HG03064 (cell line): Measurements from ENCODE around the gene WASL.
A peak's percentile ranks its signal among the peaks of the same experiment; 100 is the strongest.
"Not testable (repeated sequence)": the region's sequence is repeated elsewhere in the genome, so short reads cannot be mapped to it uniquely, and the experiment has no call there.

Experiments
- ATAC-seq: cut with Tn5 transposase; IDR thresholded peaks from one replicate; pipeline ENCODE4 v1.9.1; 2021; ENCODE audit warnings: low read depth; ENCODE audit not compliant: unreplicated experiment

WASL gene

DNA sequence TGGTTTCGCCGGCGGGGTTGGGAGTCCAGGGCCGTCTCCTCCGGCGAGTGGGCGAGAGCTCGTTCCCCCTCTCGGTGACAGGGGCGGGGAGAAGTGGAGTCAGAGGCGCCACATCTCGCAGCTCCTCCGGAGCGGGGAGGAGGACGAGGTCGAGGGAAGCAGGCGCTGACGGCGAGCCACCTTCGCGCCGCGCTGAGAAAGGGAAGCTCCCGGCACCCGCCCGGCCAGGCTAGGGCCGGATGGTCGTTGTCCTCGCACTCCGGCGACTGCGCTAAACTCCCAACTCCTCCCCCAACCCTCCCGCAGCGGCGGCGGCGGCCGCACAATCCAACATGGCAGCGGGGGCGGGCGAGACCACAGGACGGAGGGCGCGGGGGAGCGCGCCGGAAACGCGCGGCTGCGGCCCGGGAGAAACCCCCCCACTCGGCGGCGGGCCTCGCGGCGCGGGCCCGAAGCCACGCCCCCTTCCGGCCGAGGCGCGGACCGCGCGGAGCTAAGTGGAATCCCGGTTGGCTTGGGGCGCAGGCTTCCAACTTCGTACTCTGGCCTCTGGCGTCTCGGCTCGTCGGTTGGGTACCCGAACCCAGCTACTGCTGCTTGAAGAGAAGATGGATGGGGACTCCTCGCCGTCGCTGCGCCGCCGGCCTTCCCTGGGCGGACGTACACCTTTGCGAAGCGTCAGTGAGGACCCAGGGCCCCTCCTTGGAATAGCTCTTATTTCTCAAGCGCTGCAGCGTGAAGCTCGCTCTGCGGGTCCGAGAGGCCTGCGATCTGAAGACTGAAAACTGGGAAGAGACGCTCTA, at the start of gene WASL:
WASL (minus strand) TSS at position 270 of the 803 bp plus-strand sequence; CDS start at position 1, 269 bp downstream.
- ATAC-seq: peak; percentile 74

- ATAC-seq: no peak
Measured at GRCh38 chr7:123797673-123798531, 49.1 kb upstream of the WASL start.

- no peak for ATAC-seq
Measured at GRCh38 chr7:123796568-123796967, 47.8 kb upstream of the WASL start.

- no peak for ATAC-seq
Measured at GRCh38 chr7:123795917-123796316, 47.1 kb upstream of the WASL start.

- ATAC-seq: not testable (repeated sequence)
Measured at GRCh38 chr7:123795116-123795515, 46.3 kb upstream of the WASL start.

GRCh38 chr7:123792547-123792946, 43.7 kb upstream of the WASL start:
- peak; percentile 48 for ATAC-seq

GRCh38 chr7:123791001-123791400, 42.2 kb upstream of the WASL start:
- ATAC-seq: no peak

- no peak for ATAC-seq
Measured at GRCh38 chr7:123789817-123790216, 41.0 kb upstream of the WASL start.

GRCh38 chr7:123789206-123789784, 40.5 kb upstream of the WASL start:
- ATAC-seq: no peak

DNA sequence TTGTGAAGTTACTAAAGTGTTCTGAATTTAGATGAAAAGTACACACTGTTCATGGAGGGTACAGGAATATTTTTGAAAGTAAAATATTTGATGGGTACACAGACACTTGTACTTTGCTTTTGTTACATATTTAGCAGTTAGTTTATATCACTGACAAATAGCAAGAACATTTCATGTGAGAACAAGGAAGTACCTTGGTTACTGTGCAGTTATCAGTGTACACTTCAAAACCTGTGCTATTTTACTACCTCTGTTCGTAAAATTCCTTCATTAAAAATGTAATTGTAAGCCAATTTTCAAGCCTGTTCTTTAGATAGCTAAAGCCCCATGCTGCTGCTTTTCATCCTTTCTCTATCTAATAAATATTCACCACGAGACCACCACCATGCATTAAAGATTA, 39.8 kb upstream of the WASL start:
- no peak for ATAC-seq

GRCh38 chr7:123787220-123788007, 38.6 kb upstream of the WASL start:
- no peak for ATAC-seq

- ATAC-seq: no peak
Measured at GRCh38 chr7:123784263-123784662, 35.5 kb upstream of the WASL start.

- ATAC-seq: no peak
Measured at GRCh38 chr7:123783820-123784219, 35.0 kb upstream of the WASL start.

- ATAC-seq: no peak
Measured at GRCh38 chr7:123782071-123782798, 33.4 kb upstream of the WASL start.

DNA sequence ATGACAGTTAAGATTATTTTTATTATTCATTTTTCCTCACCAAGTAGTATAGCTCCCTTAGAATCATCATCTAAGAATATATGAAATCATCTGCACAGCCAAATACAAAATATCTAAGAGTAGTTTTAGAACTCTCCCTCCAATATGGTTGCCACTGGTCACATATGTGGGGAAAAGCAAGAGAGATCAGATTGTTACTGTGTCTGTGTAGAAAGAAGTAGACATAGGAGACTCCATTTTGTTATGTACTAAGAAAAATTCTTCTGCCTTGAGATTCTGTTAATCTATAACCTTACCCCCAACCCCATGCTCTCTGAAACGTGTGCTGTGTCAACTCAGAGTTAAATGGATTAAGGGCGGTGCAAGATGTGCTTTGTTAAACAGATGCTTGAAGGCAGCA, 31.7 kb upstream of the WASL start:
- ATAC-seq: not testable (repeated sequence)

DNA sequence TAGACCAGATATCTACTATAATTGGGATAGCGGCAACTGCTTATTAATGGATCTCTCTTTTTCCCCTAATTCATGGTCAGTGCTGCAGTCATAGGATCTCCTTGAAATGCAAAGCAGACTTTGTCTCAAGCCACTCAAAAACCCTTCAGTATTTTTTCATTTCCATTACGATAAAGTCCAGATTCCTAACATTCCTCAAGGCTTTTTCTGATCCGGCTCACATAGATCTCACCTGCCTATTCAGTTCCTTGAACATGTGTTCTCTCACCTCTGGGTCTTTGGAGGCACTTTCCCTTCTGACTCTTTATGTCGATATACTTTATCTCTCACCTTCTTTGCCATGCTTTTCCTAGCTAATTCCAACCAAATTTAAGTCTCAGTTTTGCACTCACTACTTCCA, 25.7 kb upstream of the WASL start:
- no peak for ATAC-seq

GRCh38 chr7:123773481-123773880, 24.7 kb upstream of the WASL start:
- ATAC-seq: no peak

- no peak for ATAC-seq
Measured at GRCh38 chr7:123772652-123773051, 23.8 kb upstream of the WASL start.

DNA sequence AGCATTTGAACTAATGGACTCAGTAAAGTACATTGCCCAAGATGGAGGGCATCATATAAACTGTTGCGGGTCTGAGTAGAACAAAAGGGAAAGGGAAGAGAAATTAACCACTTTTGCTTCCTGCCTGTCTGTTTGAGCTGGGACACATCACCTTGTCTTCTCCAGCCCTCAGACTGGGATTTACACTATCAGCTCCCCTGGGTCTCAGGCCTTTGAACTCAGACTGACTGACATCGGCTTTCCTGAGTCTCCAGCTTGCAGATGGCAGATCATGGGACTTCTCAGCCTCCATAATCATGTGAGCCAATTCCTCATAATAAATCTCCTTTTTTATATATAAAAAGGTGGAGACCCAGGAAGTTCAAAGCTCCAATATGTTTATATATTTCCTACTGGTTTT, 23.0 kb upstream of the WASL start:
- ATAC-seq: no peak

GRCh38 chr7:123771256-123771655, 22.5 kb upstream of the WASL start:
- ATAC-seq: no peak
